ENCODE results near the gene CEP68. TPM values are rescaled to one million over a fixed set of nuclear protein-coding genes. Genes with fewer than 3 reads are reported as not detected.

Gene CEP68
- total RNA-seq, 1 donor from 2014 or later, result 3.9 TPM

DNA sequence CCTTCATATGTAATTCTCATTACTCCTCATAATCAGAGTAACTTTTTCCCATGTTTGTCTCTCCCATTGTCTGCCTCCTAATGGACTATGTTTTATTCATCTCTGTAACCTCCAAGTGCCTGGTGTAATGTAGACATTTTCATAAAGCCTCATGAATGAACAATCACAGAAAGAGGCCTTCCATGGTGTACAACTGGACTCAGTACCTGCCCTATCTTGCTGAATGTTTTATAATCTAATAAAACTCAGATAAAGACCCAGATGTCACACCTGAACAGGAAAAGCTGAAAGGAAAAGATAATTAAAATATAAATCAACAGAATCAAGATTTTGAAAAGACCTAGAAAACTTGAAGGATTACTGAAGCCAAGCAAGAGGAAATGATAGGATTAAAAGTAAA is 37.0 kb downstream of the CEP68 start:
- DNase-seq (ENCODE audit: low read depth) (no peak), FAIRE-seq (no peak)
- TF ChIP-seq, protein P1, sequence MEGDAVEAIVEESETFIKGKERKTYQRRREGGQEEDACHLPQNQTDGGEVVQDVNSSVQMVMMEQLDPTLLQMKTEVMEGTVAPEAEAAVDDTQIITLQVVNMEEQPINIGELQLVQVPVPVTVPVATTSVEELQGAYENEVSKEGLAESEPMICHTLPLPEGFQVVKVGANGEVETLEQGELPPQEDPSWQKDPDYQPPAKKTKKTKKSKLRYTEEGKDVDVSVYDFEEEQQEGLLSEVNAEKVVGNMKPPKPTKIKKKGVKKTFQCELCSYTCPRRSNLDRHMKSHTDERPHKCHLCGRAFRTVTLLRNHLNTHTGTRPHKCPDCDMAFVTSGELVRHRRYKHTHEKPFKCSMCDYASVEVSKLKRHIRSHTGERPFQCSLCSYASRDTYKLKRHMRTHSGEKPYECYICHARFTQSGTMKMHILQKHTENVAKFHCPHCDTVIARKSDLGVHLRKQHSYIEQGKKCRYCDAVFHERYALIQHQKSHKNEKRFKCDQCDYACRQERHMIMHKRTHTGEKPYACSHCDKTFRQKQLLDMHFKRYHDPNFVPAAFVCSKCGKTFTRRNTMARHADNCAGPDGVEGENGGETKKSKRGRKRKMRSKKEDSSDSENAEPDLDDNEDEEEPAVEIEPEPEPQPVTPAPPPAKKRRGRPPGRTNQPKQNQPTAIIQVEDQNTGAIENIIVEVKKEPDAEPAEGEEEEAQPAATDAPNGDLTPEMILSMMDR (IDR thresholded peaks at IDR 0.05; ENCODE audit: insufficient read depth, low read length, severe bottlenecking), result no peak
- peaks cover 7% of the 10 kb centered on the region for H3K36me3 ChIP-seq (ENCODE audit: control insufficient read depth, insufficient read depth, low read length)
- H3K27me3 ChIP-seq (ENCODE audit: control insufficient read depth, insufficient read depth, low read length), result no peaks in the 10 kb centered on the region
- no peak overlapping the region for H3K4me3 ChIP-seq (ENCODE audit: low read depth, low read length)

DNA sequence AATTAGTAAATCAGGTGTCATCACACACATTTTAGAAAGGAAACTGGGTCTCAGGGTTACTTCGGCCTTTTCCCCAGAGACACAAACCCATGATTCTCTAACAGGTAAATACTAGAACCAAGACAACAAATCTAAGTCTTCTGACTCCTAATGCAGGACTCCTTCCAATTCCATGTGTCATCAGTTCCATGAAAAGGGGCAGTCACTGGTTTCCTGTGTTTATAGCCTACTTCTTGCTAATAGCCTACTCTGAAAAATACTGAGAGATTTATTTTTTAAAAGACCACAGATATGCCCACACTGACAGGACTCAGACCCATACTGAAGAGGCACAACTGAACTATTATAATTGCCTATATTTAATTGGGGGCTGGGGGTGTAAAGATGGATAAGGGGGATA is 40.7 kb downstream of the CEP68 start:
- no peak for FAIRE-seq
- TF ChIP-seq, protein P1 (IDR thresholded peaks at IDR 0.05; ENCODE audit: insufficient read depth, low read length, severe bottlenecking), result no peak
- DNase-seq (ENCODE audit: low read depth), result no peak
- Histone ChIP-seq H3K36me3 (ENCODE audit: control insufficient read depth, insufficient read depth, low read length) (peaks cover 8% of the 10 kb centered on the region), H3K4me3 (ENCODE audit: low read depth, low read length) (no peak overlapping the region), H3K27me3 (ENCODE audit: control insufficient read depth, insufficient read depth, low read length) (no peaks in the 10 kb centered on the region)

DNA sequence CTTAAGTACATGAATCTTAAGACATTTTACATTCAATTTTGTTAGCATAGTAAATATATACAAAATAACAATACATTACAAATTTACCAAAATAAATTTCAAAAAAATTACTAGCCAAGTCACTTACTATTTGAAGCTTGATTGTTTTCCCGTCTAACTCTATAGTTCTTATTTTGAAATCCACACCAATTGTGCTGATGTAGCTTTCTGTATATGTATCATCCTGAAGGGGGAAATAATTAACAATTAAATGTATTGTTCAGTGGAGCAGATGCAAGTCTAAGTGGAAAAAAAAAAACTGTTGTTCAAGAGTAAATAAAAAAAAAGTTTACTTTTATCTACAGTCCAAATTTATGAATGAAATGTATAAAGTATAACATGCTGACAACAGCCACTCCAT is 41.6 kb downstream of the CEP68 start:
- Histone ChIP-seq H3K27me3 (ENCODE audit: control insufficient read depth, insufficient read depth, low read length) (no peaks in the 10 kb centered on the region), H3K36me3 (ENCODE audit: control insufficient read depth, insufficient read depth, low read length) (peaks cover 8% of the 10 kb centered on the region), H3K4me3 (ENCODE audit: low read depth, low read length) (no peak overlapping the region)
- TF ChIP-seq, protein P1 (IDR thresholded peaks at IDR 0.05; ENCODE audit: insufficient read depth, low read length, severe bottlenecking), result no peak
- no peak for FAIRE-seq
- no peak for DNase-seq (ENCODE audit: low read depth)

DNA sequence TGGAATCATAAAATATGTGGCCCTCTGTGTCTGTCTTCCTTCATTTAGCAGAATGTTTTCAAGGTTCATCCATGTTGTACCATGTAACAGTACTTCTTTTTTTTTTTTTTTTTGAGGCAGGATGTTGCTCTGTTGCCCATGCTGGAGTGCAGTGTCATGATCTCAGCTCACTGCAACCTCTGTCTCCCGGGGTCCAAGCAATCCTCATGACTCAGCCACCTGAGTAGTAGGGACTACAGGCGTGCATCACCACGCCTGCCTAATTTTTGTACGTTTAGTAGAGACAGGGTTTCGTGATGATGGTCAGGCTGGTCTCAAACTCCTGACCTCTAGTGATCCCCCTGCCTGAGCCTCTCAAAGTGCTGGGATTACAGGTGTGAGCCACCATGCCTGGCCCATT is 42.5 kb downstream of the CEP68 start:
- FAIRE-seq, result no peak
- TF ChIP-seq, protein P1 (IDR thresholded peaks at IDR 0.05; ENCODE audit: insufficient read depth, low read length, severe bottlenecking), result no peak

DNA sequence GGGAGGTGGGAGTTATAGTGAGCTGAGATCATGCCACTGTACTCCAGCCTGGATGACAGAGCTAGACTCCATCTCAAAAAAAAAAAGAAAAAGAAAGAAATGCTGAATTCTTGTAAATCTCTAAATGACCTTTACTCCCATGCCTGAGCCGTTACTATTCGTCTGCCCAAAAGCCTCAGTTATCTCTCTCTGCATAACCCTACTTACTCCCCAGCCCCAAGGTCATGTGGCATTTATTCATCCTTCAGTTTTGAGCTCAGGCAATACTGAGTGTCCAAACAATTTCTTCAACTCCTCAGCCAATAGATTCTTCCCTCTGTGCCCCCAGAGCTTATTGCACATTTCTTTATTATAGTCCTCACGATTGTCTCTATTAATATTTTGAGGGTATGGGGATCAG is 44.9 kb downstream of the CEP68 start:
- DNase-seq (ENCODE audit: low read depth) (no peak), FAIRE-seq (no peak)
- H3K4me3 ChIP-seq (ENCODE audit: low read depth, low read length), result no peak overlapping the region
- TF ChIP-seq, protein P1 (IDR thresholded peaks at IDR 0.05; ENCODE audit: insufficient read depth, low read length, severe bottlenecking), result no peak
- no peaks in the 10 kb centered on the region for H3K27me3 ChIP-seq (ENCODE audit: control insufficient read depth, insufficient read depth, low read length)
- H3K36me3 ChIP-seq (ENCODE audit: control insufficient read depth, insufficient read depth, low read length), result peaks cover 10% of the 10 kb centered on the region

More for the DNA sequence above, 42.5 kb downstream of the CEP68 start:
- H3K27me3 ChIP-seq (ENCODE audit: control insufficient read depth, insufficient read depth, low read length), result no peaks in the 10 kb centered on the region
- peaks cover 8% of the 10 kb centered on the region for H3K36me3 ChIP-seq (ENCODE audit: control insufficient read depth, insufficient read depth, low read length)
- DNase-seq (ENCODE audit: low read depth), result no peak
- H3K4me3 ChIP-seq (ENCODE audit: low read depth, low read length), result no peak overlapping the region

DNA sequence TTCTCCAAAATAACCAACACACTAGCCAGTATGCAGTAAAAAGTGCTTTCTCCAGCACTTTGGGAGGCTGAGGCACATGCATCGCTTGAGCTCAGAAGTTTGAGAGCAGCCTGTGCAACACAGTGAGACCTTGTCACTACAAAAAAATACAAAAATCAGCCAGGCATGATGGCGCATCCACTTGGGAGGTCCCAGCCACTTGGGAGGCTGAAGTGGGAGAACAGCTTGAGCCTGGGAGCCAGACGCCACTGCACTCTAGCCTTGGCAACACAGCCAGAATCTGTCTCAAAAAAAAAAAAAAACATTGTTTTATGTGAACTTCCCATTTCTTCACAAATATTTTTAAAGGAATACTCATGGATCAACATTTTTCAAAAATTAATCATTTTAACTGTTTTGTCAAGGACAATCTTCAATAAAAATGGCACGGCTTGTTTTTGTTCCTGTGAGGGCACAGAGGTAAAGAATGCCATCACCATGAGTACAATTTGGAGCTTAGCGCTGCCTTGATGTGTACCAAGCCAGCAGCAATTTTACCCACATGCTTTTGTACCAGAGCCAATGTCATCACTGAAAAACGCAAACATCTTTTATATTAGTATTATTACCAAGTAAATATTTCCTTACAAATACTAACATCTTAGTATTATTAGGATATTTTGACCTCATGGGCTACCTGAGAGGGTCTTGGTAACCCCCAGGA is 46.9 kb downstream of the CEP68 start:
- TF ChIP-seq, protein P1 (IDR thresholded peaks at IDR 0.05; ENCODE audit: insufficient read depth, low read length, severe bottlenecking), result no peak
- DNase-seq (ENCODE audit: low read depth), result no peak
- Histone ChIP-seq H3K4me3 (ENCODE audit: low read depth, low read length) (no peak overlapping the region), H3K36me3 (ENCODE audit: control insufficient read depth, insufficient read depth, low read length) (peaks cover 9% of the 10 kb centered on the region), H3K27me3 (ENCODE audit: control insufficient read depth, insufficient read depth, low read length) (no peaks in the 10 kb centered on the region)
- FAIRE-seq, result no peak
